Measurements from ENCODE around the gene CNN1. TPM values are rescaled to one million over a fixed set of nuclear protein-coding genes. Genes with fewer than 3 reads are reported as not detected.

Gene CNN1
- total RNA-seq, 1 experiment from 2014 or later = 15.7 TPM

GRCh38 chr19:11547929-11548700 lies 9.5 kb downstream of the CNN1 start:
- no peak overlapping the region for H2AK5ac ChIP-seq (ENCODE audit: insufficient read length, low read length)
- no peak for TF ChIP-seq CTCF (conservative IDR thresholded peaks at IDR 0.05)

More at GRCh38 chr19:11547929-11548700, 9.5 kb downstream of the CNN1 start:
- H3K9me3 Mint-ChIP-seq = no peaks in the 10 kb centered on the region
- no CpG with 5 or more reads among the region's 14 CpGs for WGBS (ENCODE audit: extremely low coverage, insufficient read length, low lambda C conversion rate)
- Histone ChIP-seq H3K23me2 (ENCODE audit: insufficient read length, low read depth, low read length, poor library complexity, severe bottlenecking) (no peaks in the 10 kb centered on the region), H3K14ac (ENCODE audit: insufficient read depth, low read length) (no peak overlapping the region), H2BK20ac (ENCODE audit: low read depth, low read length, poor library complexity, severe bottlenecking) (no peak overlapping the region), H2BK120ac (ENCODE audit: low read depth, low read length, poor library complexity, severe bottlenecking) (no peak overlapping the region), H3K56ac (ENCODE audit: insufficient read length, low read depth, low read length) (no peak overlapping the region), H3K4me2 (ENCODE audit: insufficient read depth, insufficient read length, low read length) (no peak overlapping the region), H3K27me3 (ENCODE audit: insufficient read depth, low read length) (no peaks in the 10 kb centered on the region), H3K9me3 (ENCODE audit: control insufficient read depth, low read depth, low read length) (no peaks in the 10 kb centered on the region), H3K79me1 (ENCODE audit: insufficient read depth, low read depth, low read length, poor library complexity, severe bottlenecking) (no peaks in the 10 kb centered on the region), H4K91ac (ENCODE audit: insufficient read length, low read depth, low read length) (no peak overlapping the region), H3K9ac (ENCODE audit: extremely low read depth, insufficient read length, low read length) (no peak overlapping the region), H3K27ac (ENCODE audit: insufficient read length, low read depth, low read length) (no peak overlapping the region), H3K79me2 (ENCODE audit: insufficient read depth, low read length) (no peaks in the 10 kb centered on the region), H2AFZ (ENCODE audit: low read length) (no peak overlapping the region), H3K23ac (ENCODE audit: insufficient read length, low read depth, low read length) (no peak overlapping the region), H4K20me1 (ENCODE audit: control insufficient read depth, insufficient read depth, insufficient read length) (no peaks in the 10 kb centered on the region), H3T11ph (ENCODE audit: low read length) (no peak overlapping the region), H3K4me1 (ENCODE audit: insufficient read depth, low read length) (no peaks in the 10 kb centered on the region), H3K18ac (ENCODE audit: insufficient read length, low read depth, low read length) (no peak overlapping the region), H2BK15ac (ENCODE audit: low read depth, low read length) (no peak overlapping the region), H2BK12ac (ENCODE audit: insufficient read length, low read depth, low read length) (no peak overlapping the region), H4K8ac (replicated peaks; ENCODE audit: insufficient read length, low read depth, low read length) (no peak overlapping the region), H3K4ac (ENCODE audit: low read depth, low read length) (no peak overlapping the region), H2BK5ac (ENCODE audit: insufficient read length, low read length) (no peak overlapping the region), H4K5ac (ENCODE audit: insufficient read length, low read depth, low read length) (no peak overlapping the region)
- H3K4me1 Mint-ChIP-seq = peaks cover 2 to 3% of the 10 kb centered on the region in 2 experiments; a peak in 3 of 4 replicates
- H3K4me3 Mint-ChIP-seq = no peak overlapping the region
- 0 out of 7 replicates have a peak overlapping the region, but pooled peaks of 1 of the 3 experiments have one; percentile 39 for H3K27ac Mint-ChIP-seq
- H3K27me3 Mint-ChIP-seq (ENCODE audit: low read depth) = no peaks in the 10 kb centered on the region; the same call in 1 of the 2 replicates
- peaks cover 2 to 16% (median 5%) of the 10 kb centered on the region in 3 experiments; a peak in 4 of 7 replicates for H3K36me3 Mint-ChIP-seq (ENCODE audit: insufficient read depth in 1 of 3, low read depth in 3 of 3)
- DNase-seq = no peak
